Fibroblast of gingiva (primary cell): ENCODE measurements around the gene DFFB.

Experiments used
- DNase-seq: peaks from one replicate; pipeline ENCODE4 v3.0.0-alpha.2; 2011; ENCODE audit warnings: low read depth

The DFFB gene

GRCh38 chr1:3872546-3872945 is 15.3 kb downstream of the DFFB start:
- no peak for DNase-seq

- DNase-seq = no peak
Observed at GRCh38 chr1:3874736-3875135, 17.5 kb downstream of the DFFB start.

GRCh38 chr1:3876716-3877115 is 19.4 kb downstream of the DFFB start:
- no peak for DNase-seq

GRCh38 chr1:3879099-3879498 is 21.8 kb downstream of the DFFB start:
- DNase-seq = no peak

GRCh38 chr1:3879787-3880428 is 22.6 kb downstream of the DFFB start:
- no peak for DNase-seq

- no peak for DNase-seq
Observed at GRCh38 chr1:3880429-3881192, 23.3 kb downstream of the DFFB start.

- no peak for DNase-seq
Observed at GRCh38 chr1:3881193-3881480, 23.9 kb downstream of the DFFB start.

- DNase-seq = no peak
Observed at GRCh38 chr1:3883194-3883925, 26.1 kb downstream of the DFFB start.

- no peak for DNase-seq
Observed at GRCh38 chr1:3884966-3885365, 27.7 kb downstream of the DFFB start.

- DNase-seq = no peak
Observed at GRCh38 chr1:3885611-3886010, 28.3 kb downstream of the DFFB start.

- no peak for DNase-seq
Observed at GRCh38 chr1:3886106-3886670, 28.9 kb downstream of the DFFB start.

GRCh38 chr1:3886691-3887090 is 29.4 kb downstream of the DFFB start:
- DNase-seq = no peak

- no peak for DNase-seq
Observed at GRCh38 chr1:3888301-3888700, 31.0 kb downstream of the DFFB start.

GRCh38 chr1:3889936-3890335 is 32.7 kb downstream of the DFFB start:
- DNase-seq = no peak

GRCh38 chr1:3890389-3891328 is 33.4 kb downstream of the DFFB start:
- DNase-seq = no peak

- DNase-seq = no peak
Observed at GRCh38 chr1:3891329-3891865, 34.1 kb downstream of the DFFB start.

GRCh38 chr1:3892748-3893147 is 35.5 kb downstream of the DFFB start:
- DNase-seq = no peak

GRCh38 chr1:3893190-3893589 is 35.9 kb downstream of the DFFB start:
- DNase-seq = no peak

GRCh38 chr1:3894626-3895278 is 37.5 kb downstream of the DFFB start:
- no peak for DNase-seq

GRCh38 chr1:3895279-3895950 is 38.1 kb downstream of the DFFB start:
- DNase-seq = no peak

- no peak for DNase-seq
Observed at GRCh38 chr1:3895951-3896325, 38.7 kb downstream of the DFFB start.
